GM23338 (cell line): ENCODE results near the gene DNAAF8. TPM values are rescaled to one million over a fixed set of nuclear protein-coding genes. Genes with fewer than 3 reads are reported as not detected.

Source experiments
- ATAC-seq: fragments of 200-7000 bp; cut with Tn5 transposase; 3 replicates; pipeline ENCODE4 v1.9.1; 2020
- DNase-seq: peaks from one replicate; pipeline ENCODE4 v3.0.0-alpha.2; 2015; ENCODE audit warnings: low spot score
- H2AFZ ChIP-seq: fragments of 200-600 bp; sonication (generic); 2 replicates; pipeline ENCODE4 v1.8.0; 2016; ENCODE audit warnings: antibody characterized with exemption, mild to moderate bottlenecking, moderate library complexity
- H3F3A ChIP-seq: fragments of 200-600 bp; sonication (generic); replicated peaks from 2 replicates; pipeline ENCODE4 v1.8.0; 2017; ENCODE audit warnings: antibody characterized with exemption, mixed run types, low read depth
- H3K27ac ChIP-seq: fragments of 200-600 bp; sonication (generic); 2 replicates; pipeline ENCODE4 v1.6.1; 2016; ENCODE audit warnings: low read depth
- H3K27me3 ChIP-seq: fragments of 200-600 bp; sonication (generic); 2 replicates; pipeline ENCODE4 v1.8.0; 2016; ENCODE audit warnings: mild to moderate bottlenecking, mixed run types, moderate library complexity; ENCODE audit not compliant: insufficient read depth
- H3K36me3 ChIP-seq: fragments of 200-600 bp; sonication (generic); 2 replicates; pipeline ENCODE4 v1.8.0; 2016; ENCODE audit warnings: mild to moderate bottlenecking; ENCODE audit not compliant: insufficient read depth
- H3K4me1 ChIP-seq: fragments of 200-600 bp; sonication (generic); 2 replicates; pipeline ENCODE4 v1.8.0; 2016; ENCODE audit warnings: mild to moderate bottlenecking, moderate library complexity; ENCODE audit not compliant: insufficient read depth
- H3K4me2 ChIP-seq: fragments of 200-600 bp; sonication (generic); 2 replicates; pipeline ENCODE4 v1.7.1; 2017; ENCODE audit warnings: mixed run types
- H3K4me3 ChIP-seq: fragments of 200-600 bp; sonication (generic); 2 replicates; pipeline ENCODE4 v1.6.1; 2016; ENCODE audit warnings: mixed run types
- H3K79me2 ChIP-seq: fragments of 200-600 bp; sonication (generic); replicated peaks from 2 replicates; pipeline ENCODE4 v1.8.0; 2017; ENCODE audit warnings: mild to moderate bottlenecking; ENCODE audit not compliant: insufficient read depth
- H3K9me2 ChIP-seq: fragments of 200-600 bp; sonication (generic); 2 replicates; pipeline ENCODE4 v1.8.0; 2017; ENCODE audit not compliant: insufficient read depth
- H4K20me1 ChIP-seq: fragments of 200-600 bp; sonication (generic); replicated peaks from 2 replicates; pipeline ENCODE4 v1.8.0; 2017; ENCODE audit warnings: mild to moderate bottlenecking; ENCODE audit not compliant: insufficient read depth
- H3K27ac Mint-ChIP-seq: 2 replicates; pipeline ENCODE4 v1.8.0; 2020; ENCODE audit warnings: inconsistent platforms, mild to moderate bottlenecking, moderate library complexity, mixed read lengths
- H3K27me3 Mint-ChIP-seq: 3 replicates; pipeline ENCODE4 v1.8.0; 2022; ENCODE audit warnings: low read depth, mild to moderate bottlenecking, moderate library complexity, mixed read lengths, inconsistent platforms; ENCODE audit not compliant: insufficient read depth, poor library complexity
- H3K36me3 Mint-ChIP-seq: 3 replicates; pipeline ENCODE4 v1.8.0; 2021; ENCODE audit warnings: low read depth, mild to moderate bottlenecking, inconsistent platforms, moderate library complexity, mixed read lengths
- H3K4me1 Mint-ChIP-seq: 3 replicates; pipeline ENCODE4 v1.8.0; 2020; ENCODE audit warnings: mild to moderate bottlenecking, inconsistent platforms, mixed read lengths
- H3K4me3 Mint-ChIP-seq: 3 replicates; pipeline ENCODE4 v1.8.0; 2021; ENCODE audit warnings: moderate library complexity, mild to moderate bottlenecking, inconsistent platforms, mixed read lengths
- H3K9me3 Mint-ChIP-seq: 3 replicates; pipeline ENCODE4 v1.8.0; 2020; ENCODE audit warnings: moderate library complexity, mild to moderate bottlenecking, inconsistent platforms, mixed read lengths
- CREB1 ChIP-seq: fragments of 250-450 bp; sonication (Bioruptor Pico); IDR thresholded peaks from 2 replicates; pipeline ENCODE4 v1.5.0; 2020; ENCODE audit warnings: low read depth, mild to moderate bottlenecking, moderate library complexity
- CTCF ChIP-seq, 2 experiments: fragments of 200-600 bp in 1 of 2; sonication (generic) in 1 of 2; conservative IDR thresholded peaks; 2 replicates each; pipeline versions ENCODE4 v1.5.1 to v1.6.1; 2016 to 2017; ENCODE audit warnings: antibody characterized with exemption in 2 of 2, low read depth in 2 of 2, mild to moderate bottlenecking in 2 of 2, moderate library complexity in 1 of 2
- EZH2 ChIP-seq: fragments of 200-600 bp; sonication (generic); IDR thresholded peaks from one replicate; pipeline ENCODE4 v1.8.0; 2017; ENCODE audit warnings: antibody characterized with exemption, mild to moderate bottlenecking, low read depth; ENCODE audit not compliant: unreplicated experiment
- EZH2phosphoT487 ChIP-seq: fragments of 200-600 bp; sonication (generic); IDR thresholded peaks from one replicate; pipeline ENCODE4 v1.8.1; 2018; ENCODE audit warnings: antibody characterized with exemption; ENCODE audit not compliant: unreplicated experiment
- JUNB ChIP-seq: IDR thresholded peaks from one replicate; pipeline ENCODE4 v1.6.1; 2016; ENCODE audit warnings: antibody characterized with exemption; ENCODE audit not compliant: unreplicated experiment
- NANOG ChIP-seq: IDR thresholded peaks from 2 replicates; pipeline ENCODE4 v1.6.1; 2016; ENCODE audit warnings: antibody characterized with exemption, borderline replicate concordance
- ZNF114 ChIP-seq: fragments of 250-450 bp; sonication (Bioruptor Pico); IDR thresholded peaks from 2 replicates; pipeline ENCODE4 v1.5.0; 2020; ENCODE audit warnings: mild to moderate bottlenecking, moderate library complexity
- ZNF331 ChIP-seq: fragments of 250-450 bp; sonication (Bioruptor Pico); IDR thresholded peaks from 2 replicates; pipeline ENCODE4 v1.5.0; 2020; ENCODE audit warnings: low read depth, mild to moderate bottlenecking, moderate library complexity
- polyA plus RNA-seq: library from polyadenylated mRNA; unstranded; fragments of >200 nt; fragmentation: Nextera tagmentation; extraction: Ambion mirVana; gene quantifications from 2 replicates; pipeline ENCODE4 v1.2.1, GENCODE V29; 2016
- total RNA-seq: library from RNA; depleted of rRNA; stranded (reverse); fragments of >200 nt; shearing (Covaris generic); gene quantifications from 2 replicates; pipeline ENCODE4 v1.2.3, GENCODE V29; 2014
- TF ChIP-seq, protein P1 (sequence below): IDR thresholded peaks from one replicate; pipeline ENCODE4 v1.6.1; 2018; ENCODE audit warnings: antibody characterized with exemption; ENCODE audit not compliant: unreplicated experiment

Gene DNAAF8
- total and polyA plus RNA-seq, 2 experiments from 2014 or later: 0.34 to 1.3 TPM

GRCh38 chr16:4700380-4700996 lies 33.8 kb upstream of the DNAAF8 start:
- H2AFZ ChIP-seq: no peak overlapping the region
- H3K4me3 ChIP-seq: no peak overlapping the region
- Mint-ChIP-seq H3K4me1 (0 out of 3 replicates have a peak, but pooled peaks cover 1% of the 10 kb centered on the region), H3K9me3 (no peaks in the 10 kb centered on the region; the same call in 2 of the 3 replicates), H3K4me3 (no peak overlapping the region), H3K27ac (no peak overlapping the region), H3K27me3 (peaks cover 7% of the 10 kb centered on the region), H3K36me3 (peaks cover 51% of the 10 kb centered on the region)
- ATAC-seq (no peak), DNase-seq (no peak)
- no peaks in the 10 kb centered on the region for H3K79me2 ChIP-seq
- no peaks in the 10 kb centered on the region for H3K9me2 ChIP-seq
- H4K20me1 ChIP-seq: peaks cover 3% of the 10 kb centered on the region
- H3K27ac ChIP-seq: no peak overlapping the region
- no peaks in the 10 kb centered on the region for H3K4me1 ChIP-seq
- peaks cover 15% of the 10 kb centered on the region for H3K36me3 ChIP-seq
- TF ChIP-seq JUNB (no peak), EZH2 (no peak), CTCF (conservative IDR thresholded peaks at IDR 0.05; ENCODE audit: low read depth in 2 of 2) (no peak), EZH2phosphoT487 (no peak), ZNF331 (CRISPR knock-in tag) (no peak), CREB1 (no peak)
- TF ChIP-seq, protein P1, sequence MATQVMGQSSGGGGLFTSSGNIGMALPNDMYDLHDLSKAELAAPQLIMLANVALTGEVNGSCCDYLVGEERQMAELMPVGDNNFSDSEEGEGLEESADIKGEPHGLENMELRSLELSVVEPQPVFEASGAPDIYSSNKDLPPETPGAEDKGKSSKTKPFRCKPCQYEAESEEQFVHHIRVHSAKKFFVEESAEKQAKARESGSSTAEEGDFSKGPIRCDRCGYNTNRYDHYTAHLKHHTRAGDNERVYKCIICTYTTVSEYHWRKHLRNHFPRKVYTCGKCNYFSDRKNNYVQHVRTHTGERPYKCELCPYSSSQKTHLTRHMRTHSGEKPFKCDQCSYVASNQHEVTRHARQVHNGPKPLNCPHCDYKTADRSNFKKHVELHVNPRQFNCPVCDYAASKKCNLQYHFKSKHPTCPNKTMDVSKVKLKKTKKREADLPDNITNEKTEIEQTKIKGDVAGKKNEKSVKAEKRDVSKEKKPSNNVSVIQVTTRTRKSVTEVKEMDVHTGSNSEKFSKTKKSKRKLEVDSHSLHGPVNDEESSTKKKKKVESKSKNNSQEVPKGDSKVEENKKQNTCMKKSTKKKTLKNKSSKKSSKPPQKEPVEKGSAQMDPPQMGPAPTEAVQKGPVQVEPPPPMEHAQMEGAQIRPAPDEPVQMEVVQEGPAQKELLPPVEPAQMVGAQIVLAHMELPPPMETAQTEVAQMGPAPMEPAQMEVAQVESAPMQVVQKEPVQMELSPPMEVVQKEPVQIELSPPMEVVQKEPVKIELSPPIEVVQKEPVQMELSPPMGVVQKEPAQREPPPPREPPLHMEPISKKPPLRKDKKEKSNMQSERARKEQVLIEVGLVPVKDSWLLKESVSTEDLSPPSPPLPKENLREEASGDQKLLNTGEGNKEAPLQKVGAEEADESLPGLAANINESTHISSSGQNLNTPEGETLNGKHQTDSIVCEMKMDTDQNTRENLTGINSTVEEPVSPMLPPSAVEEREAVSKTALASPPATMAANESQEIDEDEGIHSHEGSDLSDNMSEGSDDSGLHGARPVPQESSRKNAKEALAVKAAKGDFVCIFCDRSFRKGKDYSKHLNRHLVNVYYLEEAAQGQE: no peak
- no peaks in the 10 kb centered on the region for H3K27me3 ChIP-seq
- no peak overlapping the region for H3K4me2 ChIP-seq
- H3F3A ChIP-seq: peaks cover 5% of the 10 kb centered on the region

- H3K4me1 ChIP-seq: no peaks in the 10 kb centered on the region
- H3K27me3 ChIP-seq: no peaks in the 10 kb centered on the region
- no peak overlapping the region for H3K4me2 ChIP-seq
- H3K36me3 ChIP-seq: peaks cover 15% of the 10 kb centered on the region
- no peak overlapping the region for H3K4me3 Mint-ChIP-seq
- H3K27me3 Mint-ChIP-seq: peaks cover 5% of the 10 kb centered on the region
- H3K79me2 ChIP-seq: no peaks in the 10 kb centered on the region
- H3K36me3 Mint-ChIP-seq: peaks cover 49% of the 10 kb centered on the region
- H3F3A ChIP-seq: peaks cover 5% of the 10 kb centered on the region
- no peak overlapping the region for H2AFZ ChIP-seq
- H3K27ac Mint-ChIP-seq: no peak overlapping the region
- H4K20me1 ChIP-seq: peaks cover 3% of the 10 kb centered on the region; the same call in 1 of the 2 replicates
- no peaks in the 10 kb centered on the region; the same call in 2 of the 3 replicates for H3K9me3 Mint-ChIP-seq
- no peak overlapping the region for H3K4me3 ChIP-seq
- no peak for DNase-seq
- no peaks in the 10 kb centered on the region for H3K9me2 ChIP-seq
- no peaks in the 10 kb centered on the region for H3K4me1 Mint-ChIP-seq
- ATAC-seq: no peak
- H3K27ac ChIP-seq: no peak overlapping the region
- TF ChIP-seq, protein P1: no peak
- TF ChIP-seq CTCF (conservative IDR thresholded peaks at IDR 0.05; ENCODE audit: low read depth in 2 of 2) (no peak), CREB1 (no peak), ZNF114 (CRISPR knock-in tag) (no peak), EZH2phosphoT487 (no peak), NANOG (no peak)
Observed at GRCh38 chr16:4700997-4701743, 33.2 kb upstream of the DNAAF8 start.
